ENCODE data around the gene LRFN3.

GRCh38 chr19:35944556-35944955 lies 8.4 kb downstream of the LRFN3 start:
- no peak for TF ChIP-seq BCL11A (IDR thresholded peaks at IDR 0.05; ENCODE audit: low read depth, low read length)
- TF ChIP-seq POLR2A (IDR thresholded peaks at IDR 0.05; ENCODE audit: low read depth, low read length): no peak
- TF ChIP-seq HDAC6 (IDR thresholded peaks at IDR 0.05; ENCODE audit: unreplicated experiment): no peak
- TF ChIP-seq SIX5 (IDR thresholded peaks at IDR 0.05; ENCODE audit: low read depth, low read length, severe bottlenecking): no peak
- TF ChIP-seq KDM1A (IDR thresholded peaks at IDR 0.05; ENCODE audit: borderline replicate concordance): no peak
- no peak for TF ChIP-seq JUND (IDR thresholded peaks at IDR 0.05; ENCODE audit: low read depth, low read length)
- no peak for TF ChIP-seq USF1 (IDR thresholded peaks at IDR 0.05; ENCODE audit: borderline replicate concordance, extremely low read length, insufficient read depth, low read depth, low read length)
- no peak for TF ChIP-seq CTCF (IDR thresholded peaks at IDR 0.05 in 2 of 3, conservative IDR thresholded peaks at IDR 0.05 in 1 of 3; ENCODE audit: control insufficient read depth in 2 of 3, extremely low read depth in 1 of 3, insufficient read depth in 1 of 3, low read depth in 3 of 3, low read length in 3 of 3)
- no peak for TF ChIP-seq DPF2 (IDR thresholded peaks at IDR 0.05)
- TF ChIP-seq NFXL1 (IDR thresholded peaks at IDR 0.05; ENCODE audit: borderline replicate concordance): no peak
- no peak for TF ChIP-seq STAT3 (IDR thresholded peaks at IDR 0.05; ENCODE audit: low read depth, low read length)
- TF ChIP-seq PBX3 (IDR thresholded peaks at IDR 0.05; ENCODE audit: insufficient replicate concordance, low read depth, low read length): no peak

Data from GM12878 (cell line).